ENCODE data around the gene CEP55. TPM values are rescaled to one million over a fixed set of nuclear protein-coding genes. Genes with fewer than 3 reads are reported as not detected.

CEP55 gene
- total RNA-seq, 1 experiment from 2014 or later, result 17.3 TPM

- H3K9me3 Mint-ChIP-seq, result no peaks in the 10 kb centered on the region
- no peak overlapping the region for H3K4me3 Mint-ChIP-seq
- H3K27ac Mint-ChIP-seq, result no peak overlapping the region
- TF ChIP-seq ZNF671 (CRISPR knock-in tag; IDR thresholded peaks at IDR 0.05), result no peak
- TF ChIP-seq CDX4 (CRISPR knock-in tag; IDR thresholded peaks at IDR 0.05; ENCODE audit: borderline replicate concordance), result no peak
- TF ChIP-seq ZNF396 (CRISPR knock-in tag; IDR thresholded peaks at IDR 0.05; ENCODE audit: borderline replicate concordance), result no peak
- TF ChIP-seq EMX1 (CRISPR knock-in tag; IDR thresholded peaks at IDR 0.05), result no peak
- TF ChIP-seq ZNF512 (CRISPR knock-in tag; IDR thresholded peaks at IDR 0.05; ENCODE audit: borderline replicate concordance), result no peak
- no peak for TF ChIP-seq GTF2I (CRISPR knock-in tag; conservative IDR thresholded peaks at IDR 0.05)
- TF ChIP-seq FOXP4 (CRISPR knock-in tag; IDR thresholded peaks at IDR 0.05), result no peak
- TF ChIP-seq NR1H2 (CRISPR knock-in tag; IDR thresholded peaks at IDR 0.05), result no peak
- TF ChIP-seq AFF4 (CRISPR knock-in tag; IDR thresholded peaks at IDR 0.05; ENCODE audit: borderline replicate concordance), result no peak
- TF ChIP-seq RELA (CRISPR knock-in tag; IDR thresholded peaks at IDR 0.05; ENCODE audit: borderline replicate concordance), result no peak
- H3K4me1 Mint-ChIP-seq, result peaks cover 11% of the 10 kb centered on the region
- no peaks in the 10 kb centered on the region for H3K36me3 Mint-ChIP-seq
- no peak for ATAC-seq
- ChIA-PET CTCF (interaction anchor here (1.2 to 5.5 kb wide), 6 partner anchors 10 to 192 kb away, joined by 3 to 62 read pairs (median 6); no protein-coding TSS in a partner anchor), POLR2A (no interaction called here)
- no peak for DNase-seq (ENCODE audit: low spot score)
- H3K27me3 Mint-ChIP-seq (ENCODE audit: low read depth), result no peaks in the 10 kb centered on the region
Observed at GRCh38 chr10:93552780-93553179, 56.4 kb downstream of the CEP55 start.

- Mint-ChIP-seq H3K9me3 (no peaks in the 10 kb centered on the region), H3K4me1 (peaks cover 11% of the 10 kb centered on the region), H3K27me3 (ENCODE audit: low read depth) (no peaks in the 10 kb centered on the region), H3K27ac (no peak overlapping the region), H3K36me3 (no peaks in the 10 kb centered on the region), H3K4me3 (no peak overlapping the region)
- ChIA-PET CTCF (interaction anchor here (1.2 to 5.5 kb wide), 27 partner anchors 10 to 262 kb away, joined by 3 to 71 read pairs (median 11); partner anchors contain the start of genes FFAR4, FRA10AC1 and PDE6C), POLR2A (no interaction called here)
- ATAC-seq, result no peak
- no peak for DNase-seq (ENCODE audit: low spot score)
- TF ChIP-seq OVOL2 (CRISPR knock-in tag; IDR thresholded peaks at IDR 0.05; ENCODE audit: borderline replicate concordance), result no peak
- no peak for TF ChIP-seq SMAD4 (CRISPR knock-in tag; IDR thresholded peaks at IDR 0.05)
- TF ChIP-seq ZNF138 (CRISPR knock-in tag; conservative IDR thresholded peaks at IDR 0.05), result no peak
- TF ChIP-seq E2F1 (CRISPR knock-in tag; IDR thresholded peaks at IDR 0.05), result no peak
- TF ChIP-seq GRHL2 (CRISPR knock-in tag; IDR thresholded peaks at IDR 0.05; ENCODE audit: insufficient replicate concordance, severe bottlenecking), result no peak
- TF ChIP-seq FOXP4 (CRISPR knock-in tag; IDR thresholded peaks at IDR 0.05), result no peak
- TF ChIP-seq RORB (CRISPR knock-in tag; IDR thresholded peaks at IDR 0.05), result no peak
- TF ChIP-seq SP1 (CRISPR knock-in tag; conservative IDR thresholded peaks at IDR 0.05), result no peak
- no peak for TF ChIP-seq ATF3 (CRISPR knock-in tag; conservative IDR thresholded peaks at IDR 0.05)
- no peak for TF ChIP-seq ZNF671 (CRISPR knock-in tag; IDR thresholded peaks at IDR 0.05)
- TF ChIP-seq GABPB1 (CRISPR knock-in tag; IDR thresholded peaks at IDR 0.05), result no peak
- no peak for TF ChIP-seq ZNF232 (CRISPR knock-in tag; IDR thresholded peaks at IDR 0.05)
- TF ChIP-seq NR2C2 (CRISPR knock-in tag; IDR thresholded peaks at IDR 0.05), result no peak
Observed at GRCh38 chr10:93553482-93554315, 57.3 kb downstream of the CEP55 start.
